LNCAP (cell line): Measurements from ENCODE around the gene SERINC5.

Experiments used
- TF ChIP-seq, protein P1 (sequence below): fragments of 450-650 bp; IDR thresholded peaks from 2 replicates; pipeline ENCODE4 v1.5.1; 2017; ENCODE audit warnings: mild to moderate bottlenecking

Gene SERINC5

GRCh38 chr5:80230269-80230992 is 25.4 kb downstream of the SERINC5 start:
- TF ChIP-seq, protein P1, sequence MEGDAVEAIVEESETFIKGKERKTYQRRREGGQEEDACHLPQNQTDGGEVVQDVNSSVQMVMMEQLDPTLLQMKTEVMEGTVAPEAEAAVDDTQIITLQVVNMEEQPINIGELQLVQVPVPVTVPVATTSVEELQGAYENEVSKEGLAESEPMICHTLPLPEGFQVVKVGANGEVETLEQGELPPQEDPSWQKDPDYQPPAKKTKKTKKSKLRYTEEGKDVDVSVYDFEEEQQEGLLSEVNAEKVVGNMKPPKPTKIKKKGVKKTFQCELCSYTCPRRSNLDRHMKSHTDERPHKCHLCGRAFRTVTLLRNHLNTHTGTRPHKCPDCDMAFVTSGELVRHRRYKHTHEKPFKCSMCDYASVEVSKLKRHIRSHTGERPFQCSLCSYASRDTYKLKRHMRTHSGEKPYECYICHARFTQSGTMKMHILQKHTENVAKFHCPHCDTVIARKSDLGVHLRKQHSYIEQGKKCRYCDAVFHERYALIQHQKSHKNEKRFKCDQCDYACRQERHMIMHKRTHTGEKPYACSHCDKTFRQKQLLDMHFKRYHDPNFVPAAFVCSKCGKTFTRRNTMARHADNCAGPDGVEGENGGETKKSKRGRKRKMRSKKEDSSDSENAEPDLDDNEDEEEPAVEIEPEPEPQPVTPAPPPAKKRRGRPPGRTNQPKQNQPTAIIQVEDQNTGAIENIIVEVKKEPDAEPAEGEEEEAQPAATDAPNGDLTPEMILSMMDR: no peak

GRCh38 chr5:80229902-80230255 is 26.0 kb downstream of the SERINC5 start:
- TF ChIP-seq, protein P1: no peak

DNA sequence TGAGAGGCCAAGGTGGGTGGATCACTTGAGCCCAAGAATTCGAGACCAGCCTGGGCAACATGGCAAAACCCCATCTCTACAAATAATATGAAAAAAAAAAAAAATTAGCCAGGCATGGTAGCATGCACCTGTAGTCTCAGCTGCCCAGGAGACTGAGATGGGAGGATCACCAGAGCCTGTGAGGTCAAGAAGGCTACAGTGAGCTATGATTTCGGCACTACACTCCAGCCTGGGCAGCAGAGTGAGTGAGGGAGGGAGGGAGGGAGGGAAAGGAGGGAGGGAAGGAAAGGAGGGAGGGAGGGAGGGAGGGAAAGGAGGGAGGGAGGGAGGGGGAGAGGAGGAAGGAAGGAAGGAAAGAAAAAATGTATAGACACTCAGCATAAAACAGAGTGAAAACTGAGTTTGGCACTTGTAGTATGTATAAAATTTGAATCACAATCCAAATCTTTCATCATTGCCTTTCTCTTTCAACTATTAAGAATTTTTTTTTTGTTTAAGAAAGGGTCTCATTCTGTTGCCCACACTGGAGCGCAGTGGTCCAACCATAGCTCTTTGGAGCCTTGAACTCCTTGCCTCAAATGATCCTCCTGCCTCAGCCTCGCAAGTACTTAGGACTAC is 27.8 kb downstream of the SERINC5 start:
- TF ChIP-seq, protein P1: no peak

DNA sequence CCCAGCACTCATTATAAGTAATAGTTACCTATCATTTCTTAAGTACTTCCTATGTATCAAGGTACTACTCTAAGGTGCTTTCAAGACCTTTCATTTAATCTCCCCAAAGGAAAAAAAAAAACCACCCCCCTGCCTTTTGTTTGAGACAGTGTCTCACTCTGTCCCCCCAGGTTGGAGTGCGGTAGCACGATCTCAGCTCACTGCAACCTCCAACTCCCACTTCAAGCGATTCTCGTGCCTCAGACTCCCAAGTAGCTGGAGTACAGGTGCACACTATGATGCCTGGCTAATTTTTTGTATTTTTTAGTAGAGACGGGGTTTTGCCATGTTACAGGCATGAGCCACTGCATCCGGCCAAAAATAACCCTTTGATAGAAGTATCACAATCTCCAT is 29.9 kb downstream of the SERINC5 start:
- TF ChIP-seq, protein P1: no peak

GRCh38 chr5:80225189-80225933 is 30.5 kb downstream of the SERINC5 start:
- TF ChIP-seq, protein P1: no peak

DNA sequence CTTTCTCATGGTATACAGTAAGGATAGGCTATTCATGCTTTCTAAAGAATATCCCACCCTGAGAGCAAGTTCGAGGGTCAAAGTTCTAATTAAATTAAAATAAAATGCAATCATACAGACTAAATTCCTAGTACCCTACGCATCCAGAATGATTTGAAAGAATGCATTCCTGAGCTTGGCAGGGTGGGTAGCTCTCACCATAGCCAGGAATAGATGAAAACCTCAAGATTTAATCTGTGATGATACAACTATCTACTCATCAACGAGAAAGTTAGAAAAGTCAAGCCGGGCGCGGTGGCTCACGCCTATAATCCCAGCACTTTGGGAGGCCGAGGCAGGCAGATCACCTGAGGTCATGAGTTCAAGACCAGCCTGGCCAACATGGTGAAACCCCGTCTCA is 32.3 kb downstream of the SERINC5 start:
- TF ChIP-seq, protein P1: no peak

DNA sequence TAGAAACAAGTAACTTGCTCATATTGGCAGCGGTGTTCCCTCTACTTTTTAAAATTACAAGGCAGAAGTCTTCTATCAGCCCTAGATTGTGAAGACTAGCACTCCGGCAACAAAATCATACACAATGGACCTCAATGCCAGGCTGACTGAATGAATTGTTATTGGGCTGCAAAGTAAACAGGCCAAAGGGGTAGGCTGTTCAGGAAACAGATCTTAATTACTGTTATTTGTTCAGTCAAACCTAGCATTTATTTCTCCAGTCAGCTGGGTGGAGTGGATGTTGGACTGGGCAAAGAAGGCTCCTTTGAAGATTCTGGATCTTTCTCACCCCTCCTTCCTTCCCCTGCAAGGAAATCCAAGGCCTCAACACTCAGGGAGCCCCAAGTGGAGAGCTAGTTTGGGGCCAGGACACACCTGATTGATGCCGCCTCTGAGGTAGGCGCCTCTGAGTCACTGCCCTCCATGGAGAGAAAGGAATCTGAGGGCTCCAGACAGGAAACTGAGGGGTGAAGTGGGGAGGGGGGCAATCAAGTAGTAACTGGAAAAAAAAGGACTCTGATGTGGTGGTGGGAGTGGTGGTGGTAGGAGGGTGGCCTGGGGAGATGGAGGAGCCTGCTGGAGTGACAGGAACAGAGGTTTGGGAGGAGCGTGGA is 35.5 kb downstream of the SERINC5 start:
- TF ChIP-seq, protein P1: no peak
